ENCODE measurements around the gene MAD1L1.

Gene MAD1L1

GRCh38 chr7:1811850-1812508 is 420.8 kb downstream of the MAD1L1 start:
- no peak overlapping the region for H3K27ac ChIP-seq (ENCODE audit: poor library complexity, severe bottlenecking)
- TF ChIP-seq CTCF (IDR thresholded peaks at IDR 0.05; ENCODE audit: poor library complexity, severe bottlenecking) = no peak
- DNase-seq (ENCODE audit: low spot score) = no peak
- no peak overlapping the region for H3K4me3 ChIP-seq (ENCODE audit: severe bottlenecking)
- H3K4me1 ChIP-seq (ENCODE audit: insufficient read depth, poor library complexity, severe bottlenecking) = no peaks in the 10 kb centered on the region
- no peaks in the 10 kb centered on the region for H3K36me3 ChIP-seq (ENCODE audit: low read depth)
- peak; percentile 51 for ATAC-seq (ENCODE audit: low read depth)
- H3K9me3 ChIP-seq (ENCODE audit: severe bottlenecking) = no peaks in the 10 kb centered on the region
- H3K27me3 ChIP-seq (ENCODE audit: insufficient read depth, poor library complexity, severe bottlenecking) = no peaks in the 10 kb centered on the region

- Histone ChIP-seq H3K9me3 (ENCODE audit: severe bottlenecking) (no peaks in the 10 kb centered on the region), H3K4me1 (ENCODE audit: insufficient read depth, poor library complexity, severe bottlenecking) (no peaks in the 10 kb centered on the region), H3K36me3 (ENCODE audit: low read depth) (no peaks in the 10 kb centered on the region), H3K27me3 (ENCODE audit: insufficient read depth, poor library complexity, severe bottlenecking) (no peaks in the 10 kb centered on the region), H3K4me3 (ENCODE audit: severe bottlenecking) (no peak overlapping the region), H3K27ac (ENCODE audit: poor library complexity, severe bottlenecking) (no peak overlapping the region)
- DNase-seq (ENCODE audit: low spot score) = no peak
- TF ChIP-seq CTCF (IDR thresholded peaks at IDR 0.05; ENCODE audit: poor library complexity, severe bottlenecking) = no peak
- no peak for ATAC-seq (ENCODE audit: low read depth)
Observed at GRCh38 chr7:1810961-1811849, 421.5 kb downstream of the MAD1L1 start.

- no peaks in the 10 kb centered on the region for H3K9me3 ChIP-seq (ENCODE audit: severe bottlenecking)
- no peak overlapping the region for H3K27ac ChIP-seq (ENCODE audit: poor library complexity, severe bottlenecking)
- no peaks in the 10 kb centered on the region for H3K36me3 ChIP-seq (ENCODE audit: low read depth)
- no peak for TF ChIP-seq CTCF (IDR thresholded peaks at IDR 0.05; ENCODE audit: poor library complexity, severe bottlenecking)
- H3K27me3 ChIP-seq (ENCODE audit: insufficient read depth, poor library complexity, severe bottlenecking) = no peaks in the 10 kb centered on the region
- DNase-seq (ENCODE audit: low spot score) = no peak
- ATAC-seq (ENCODE audit: low read depth) = no peak
- no peaks in the 10 kb centered on the region for H3K4me1 ChIP-seq (ENCODE audit: insufficient read depth, poor library complexity, severe bottlenecking)
- H3K4me3 ChIP-seq (ENCODE audit: severe bottlenecking) = no peak overlapping the region
Observed at GRCh38 chr7:1810521-1810920, 422.2 kb downstream of the MAD1L1 start.

- DNase-seq (ENCODE audit: low spot score) = no peak
- no peaks in the 10 kb centered on the region for H3K4me1 ChIP-seq (ENCODE audit: insufficient read depth, poor library complexity, severe bottlenecking)
- no peak for ATAC-seq (ENCODE audit: low read depth)
- no peak overlapping the region for H3K27ac ChIP-seq (ENCODE audit: poor library complexity, severe bottlenecking)
- no peak for TF ChIP-seq CTCF (IDR thresholded peaks at IDR 0.05; ENCODE audit: poor library complexity, severe bottlenecking)
- no peak overlapping the region for H3K4me3 ChIP-seq (ENCODE audit: severe bottlenecking)
- no peaks in the 10 kb centered on the region for H3K9me3 ChIP-seq (ENCODE audit: severe bottlenecking)
- H3K27me3 ChIP-seq (ENCODE audit: insufficient read depth, poor library complexity, severe bottlenecking) = no peaks in the 10 kb centered on the region
- no peaks in the 10 kb centered on the region for H3K36me3 ChIP-seq (ENCODE audit: low read depth)
Observed at GRCh38 chr7:1809601-1810258, 423.0 kb downstream of the MAD1L1 start.

Data from RWPE2 (cell line).